HFF-Myc (cell line): ENCODE results near the gene RPL23.

Experiments used
- DNase-seq: peaks from one replicate; pipeline ENCODE4 v3.0.0-alpha.2; 2011; ENCODE audit warnings: low read depth; ENCODE audit errors: extremely low read depth
- H3K4me3 ChIP-seq: replicated peaks from 2 replicates; pipeline ENCODE4 v1.5.1; 2011; ENCODE audit warnings: low read depth, mild to moderate bottlenecking, control low read depth, low read length
- CTCF ChIP-seq: IDR thresholded peaks from 2 replicates; pipeline ENCODE4 v1.5.1; 2012; ENCODE audit warnings: mild to moderate bottlenecking, low read depth, low read length, control low read depth; ENCODE audit errors: missing control alignments

The RPL23 gene

GRCh38 chr17:38897176-38897575 lies 43.7 kb upstream of the RPL23 start:
- DNase-seq = no peak
- no peak for TF ChIP-seq CTCF
- H3K4me3 ChIP-seq = no peak overlapping the region

GRCh38 chr17:38896346-38896954 lies 42.9 kb upstream of the RPL23 start:
- no peak for TF ChIP-seq CTCF
- no peak for DNase-seq

GRCh38 chr17:38894276-38894675 lies 40.8 kb upstream of the RPL23 start:
- no peak for DNase-seq
- H3K4me3 ChIP-seq = no peak overlapping the region
- no peak for TF ChIP-seq CTCF

More at GRCh38 chr17:38896346-38896954, 42.9 kb upstream of the RPL23 start:
- H3K4me3 ChIP-seq = no peak overlapping the region

GRCh38 chr17:38893607-38894006 lies 40.1 kb upstream of the RPL23 start:
- no peak overlapping the region for H3K4me3 ChIP-seq
- TF ChIP-seq CTCF = no peak
- DNase-seq = no peak

GRCh38 chr17:38893113-38893512 lies 39.6 kb upstream of the RPL23 start:
- no peak overlapping the region for H3K4me3 ChIP-seq
- TF ChIP-seq CTCF = no peak
- no peak for DNase-seq

- TF ChIP-seq CTCF = no peak
- no peak overlapping the region for H3K4me3 ChIP-seq
- no peak for DNase-seq
Measured at GRCh38 chr17:38892620-38893019, 39.1 kb upstream of the RPL23 start.

GRCh38 chr17:38892083-38892482 lies 38.6 kb upstream of the RPL23 start:
- H3K4me3 ChIP-seq = no peak overlapping the region
- DNase-seq = no peak
- TF ChIP-seq CTCF = no peak
